HEK293 (cell line): ENCODE measurements around the gene WNT9B.

Experiments
- IKZF3 ChIP-seq: fragments of 450-650 bp; IDR thresholded peaks from 2 replicates; pipeline ENCODE4 v1.5.0; 2018; ENCODE audit warnings: missing biosample characterization, mild to moderate bottlenecking, missing genetic modification characterization, moderate library complexity
- YY1 ChIP-seq: fragments of 450-650 bp; formaldehyde crosslinking; IDR thresholded peaks from 2 replicates; pipeline ENCODE4 v1.5.1; 2018; ENCODE audit warnings: missing biosample characterization, missing genetic modification characterization
- ZBTB26 ChIP-seq: fragments of 450-650 bp; formaldehyde crosslinking; optimal IDR thresholded peaks from 2 replicates; pipeline ENCODE3; 2016; ENCODE audit warnings: missing biosample characterization, mild to moderate bottlenecking, missing genetic modification characterization
- ZNF292 ChIP-seq: fragments of 450-650 bp; formaldehyde crosslinking; IDR thresholded peaks from 2 replicates; pipeline ENCODE4 v1.5.1; 2016; ENCODE audit warnings: low read depth, missing biosample characterization, missing genetic modification characterization, borderline replicate concordance
- ZNF335 ChIP-seq: fragments of 450-650 bp; formaldehyde crosslinking; conservative IDR thresholded peaks from 2 replicates; pipeline ENCODE4 v1.5.1; 2016; ENCODE audit warnings: missing biosample characterization, missing genetic modification characterization
- TF ChIP-seq, protein P1 (sequence below): fragments of 450-650 bp; formaldehyde crosslinking; IDR thresholded peaks from 2 replicates; pipeline ENCODE4 v1.5.1; 2016; ENCODE audit warnings: missing biosample characterization, missing genetic modification characterization
- TF ChIP-seq, protein P2 (sequence below): fragments of 450-650 bp; formaldehyde crosslinking; IDR thresholded peaks from 2 replicates; pipeline ENCODE4 v1.5.1; 2017; ENCODE audit warnings: missing biosample characterization, missing genetic modification characterization

DNA sequence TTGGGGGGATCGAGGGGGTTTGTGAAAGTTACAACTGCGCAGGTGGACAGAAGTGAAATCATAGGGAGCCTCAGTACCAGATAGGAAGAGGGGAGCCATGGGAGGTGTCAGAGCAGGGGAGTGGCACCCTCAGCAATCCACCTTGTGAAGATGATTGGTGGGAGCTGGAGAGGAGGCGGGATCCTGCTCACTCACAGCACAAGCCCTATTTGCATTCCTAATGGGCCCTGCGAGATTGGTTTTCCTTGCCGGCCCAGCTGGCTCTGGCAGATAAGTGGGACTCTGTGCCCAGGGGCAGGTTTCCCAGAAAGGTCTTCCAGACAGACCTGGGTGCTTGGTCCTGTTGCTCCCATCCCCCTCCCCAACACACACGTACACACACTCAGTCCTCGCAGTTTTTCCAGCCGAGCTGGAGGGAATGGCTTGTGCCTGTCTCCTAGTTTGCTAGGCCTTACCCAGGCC lies 42.2 kb upstream of the WNT9B start:
- TF ChIP-seq, protein P1, sequence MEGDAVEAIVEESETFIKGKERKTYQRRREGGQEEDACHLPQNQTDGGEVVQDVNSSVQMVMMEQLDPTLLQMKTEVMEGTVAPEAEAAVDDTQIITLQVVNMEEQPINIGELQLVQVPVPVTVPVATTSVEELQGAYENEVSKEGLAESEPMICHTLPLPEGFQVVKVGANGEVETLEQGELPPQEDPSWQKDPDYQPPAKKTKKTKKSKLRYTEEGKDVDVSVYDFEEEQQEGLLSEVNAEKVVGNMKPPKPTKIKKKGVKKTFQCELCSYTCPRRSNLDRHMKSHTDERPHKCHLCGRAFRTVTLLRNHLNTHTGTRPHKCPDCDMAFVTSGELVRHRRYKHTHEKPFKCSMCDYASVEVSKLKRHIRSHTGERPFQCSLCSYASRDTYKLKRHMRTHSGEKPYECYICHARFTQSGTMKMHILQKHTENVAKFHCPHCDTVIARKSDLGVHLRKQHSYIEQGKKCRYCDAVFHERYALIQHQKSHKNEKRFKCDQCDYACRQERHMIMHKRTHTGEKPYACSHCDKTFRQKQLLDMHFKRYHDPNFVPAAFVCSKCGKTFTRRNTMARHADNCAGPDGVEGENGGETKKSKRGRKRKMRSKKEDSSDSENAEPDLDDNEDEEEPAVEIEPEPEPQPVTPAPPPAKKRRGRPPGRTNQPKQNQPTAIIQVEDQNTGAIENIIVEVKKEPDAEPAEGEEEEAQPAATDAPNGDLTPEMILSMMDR (tag by site-specific recombination): no peak
- TF ChIP-seq ZNF292 (tag by site-specific recombination) (no peak), IKZF3 (no peak), YY1 (no peak), ZNF335 (tag by site-specific recombination) (no peak), ZBTB26 (tag by site-specific recombination) (no peak)
- TF ChIP-seq, protein P2, sequence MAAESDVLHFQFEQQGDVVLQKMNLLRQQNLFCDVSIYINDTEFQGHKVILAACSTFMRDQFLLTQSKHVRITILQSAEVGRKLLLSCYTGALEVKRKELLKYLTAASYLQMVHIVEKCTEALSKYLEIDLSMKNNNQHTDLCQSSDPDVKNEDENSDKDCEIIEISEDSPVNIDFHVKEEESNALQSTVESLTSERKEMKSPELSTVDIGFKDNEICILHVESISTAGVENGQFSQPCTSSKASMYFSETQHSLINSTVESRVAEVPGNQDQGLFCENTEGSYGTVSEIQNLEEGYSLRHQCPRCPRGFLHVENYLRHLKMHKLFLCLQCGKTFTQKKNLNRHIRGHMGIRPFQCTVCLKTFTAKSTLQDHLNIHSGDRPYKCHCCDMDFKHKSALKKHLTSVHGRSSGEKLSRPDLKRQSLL (tag by site-specific recombination): no peak
